Panc1 (cell line): ENCODE data around the gene SNU13. TPM values are rescaled to one million over a fixed set of nuclear protein-coding genes. Genes with fewer than 3 reads are reported as not detected.

Source experiments
- ATAC-seq: fragments of 200-7000 bp; cut with Tn5 transposase; 2 replicates; pipeline ENCODE4 v1.9.1; 2020; ENCODE audit warnings: mild to moderate bottlenecking, moderate library complexity
- BruUV-seq: library from RNA; stranded (reverse); fragments of 400-500 nt; replicated peaks from 2 replicates; lab custom pipeline; 2021; lab: Mats Ljungman, UMichigan
- CTCF ChIA-PET: fragments of 300-600 bp; sonication (Branson Sonifier 250); formaldehyde crosslinking; loops from one replicate; lab custom pipeline; 2022; ENCODE audit warnings: antibody characterized with exemption; lab: Charles Lee
- POLR2A ChIA-PET: fragments of 300-600 bp; sonication (Branson Sonifier 250); formaldehyde crosslinking; loops from one replicate; lab custom pipeline; 2022; ENCODE audit warnings: antibody characterized with exemption; lab: Charles Lee
- DNase-seq: peaks from one replicate; pipeline ENCODE4 v3.0.0-alpha.2; 2010; ENCODE audit warnings: low read depth, low spot score
- H3K27ac ChIP-seq: 2 replicates; pipeline ENCODE4 v1.5.1; 2011; ENCODE audit warnings: mild to moderate bottlenecking, low read length, inconsistent platforms
- H3K27me3 ChIP-seq: fragments of 200-500 bp; sonication (Bioruptor generic); 2 replicates; pipeline ENCODE4 v1.6.0; 2014; ENCODE audit warnings: low read length, inconsistent platforms; ENCODE audit not compliant: control insufficient read depth, insufficient read depth
- H3K36me3 ChIP-seq: fragments of 200-500 bp; sonication (Bioruptor generic); 2 replicates; pipeline ENCODE4 v1.5.1; 2014; ENCODE audit warnings: inconsistent platforms, mild to moderate bottlenecking, low read length, moderate library complexity; ENCODE audit not compliant: control insufficient read depth, insufficient read depth
- H3K4me1 ChIP-seq: 2 replicates; pipeline ENCODE4 v1.5.1; 2011; ENCODE audit warnings: inconsistent platforms, mild to moderate bottlenecking, low read length, moderate library complexity; ENCODE audit not compliant: control insufficient read depth, insufficient read depth
- H3K4me3 ChIP-seq, 2 experiments: 2 replicates each; pipeline ENCODE4 v1.5.1; 2011 to 2012; ENCODE audit warnings: low read depth in 2 of 2, low read length in 2 of 2, mild to moderate bottlenecking in 2 of 2, inconsistent platforms in 1 of 2, moderate library complexity in 1 of 2
- H3K9me3 ChIP-seq: fragments of 200-500 bp; sonication (Bioruptor generic); 2 replicates; pipeline ENCODE4 v1.5.1; 2014; ENCODE audit warnings: low read depth, mild to moderate bottlenecking, inconsistent platforms, low read length, moderate library complexity; ENCODE audit not compliant: control insufficient read depth, insufficient read depth
- CTCF ChIP-seq: fragments of 450-650 bp; IDR thresholded peaks from 2 replicates; pipeline ENCODE4 v1.5.1; 2017; ENCODE audit warnings: mild to moderate bottlenecking
- POLR2AphosphoS5 ChIP-seq: IDR thresholded peaks from 2 replicates; pipeline ENCODE4 v1.6.1; 2012; ENCODE audit warnings: mild to moderate bottlenecking, low read depth, low read length, moderate library complexity
- REST ChIP-seq, 2 experiments: IDR thresholded peaks; 2 replicates each; pipeline ENCODE4 v1.6.1; 2011 to 2012; ENCODE audit warnings: low read depth in 2 of 2, control low read depth in 1 of 2, low read length in 1 of 2, mild to moderate bottlenecking in 1 of 2, moderate library complexity in 1 of 2; ENCODE audit not compliant: insufficient read depth in 1 of 2
- SIN3A ChIP-seq: IDR thresholded peaks from 2 replicates; pipeline ENCODE4 v1.6.1; 2012; ENCODE audit warnings: low read depth, mild to moderate bottlenecking, low read length, moderate library complexity, borderline replicate concordance; ENCODE audit not compliant: insufficient read depth
- TCF7L2 ChIP-seq: IDR thresholded peaks from 2 replicates; pipeline ENCODE4 v1.6.1; 2011; ENCODE audit warnings: mild to moderate bottlenecking, low read depth, low read length, inconsistent platforms
- in situ Hi-C: cut with HindIII; loops from 2 replicates; pipeline ENCODE4 v1.10.0; 2016; ENCODE audit warnings: low sequenced_read_pairs, low pct_unique_long_range_greater_than_20kb
- intact Hi-C: fragments of 100-400 bp; cut with micrococcal nuclease; formaldehyde crosslinking; loops from one replicate; pipeline ENCODE4 v1.10.0; 2022; ENCODE audit not compliant: unreplicated experiment
- total RNA-seq: library from RNA; stranded (reverse); gene quantifications from one replicate; pipeline ENCODE4 v1.2.1, GENCODE V29; 2021; ENCODE audit not compliant: unreplicated experiment

Gene SNU13
- total RNA-seq, 1 experiment from 2014 or later, result 113 TPM

GRCh38 chr22:41695211-41695610, 6.5 kb upstream of the SNU13 start:
- TF ChIP-seq REST (IDR thresholded peaks at IDR 0.05; ENCODE audit: insufficient read depth in 1 of 2, low read depth in 2 of 2, low read length in 1 of 2), result no peak
- no peak for TF ChIP-seq SIN3A
- TF ChIP-seq POLR2AphosphoS5, result no peak
- TF ChIP-seq TCF7L2, result no peak
- TF ChIP-seq CTCF, result no peak
- Histone ChIP-seq H3K9me3 (no peaks in the 10 kb centered on the region), H3K36me3 (no peaks in the 10 kb centered on the region), H3K4me3 (no peak overlapping the region), H3K4me1 (no peaks in the 10 kb centered on the region), H3K27ac (no peak overlapping the region), H3K27me3 (no peaks in the 10 kb centered on the region)
- ChIA-PET POLR2A (no interaction called here), CTCF (no interaction called here)
- ATAC-seq, result no peak
- DNase-seq, result no peak
- TSS peak; percentile 83 for BruUV-seq
- intact Hi-C loops (loop anchor here (5.0 to 10.0 kb wide), 2 partner anchors 160 to 247 kb away; no protein-coding TSS in a partner anchor), in situ Hi-C loops (no loop called here)

GRCh38 chr22:41690476-41690875, 1.8 kb upstream of the SNU13 start:
- CTCF ChIA-PET, result no interaction called here
- POLR2A ChIA-PET, result no interaction called here

More at GRCh38 chr22:41690476-41690875, 1.8 kb upstream of the SNU13 start:
- no peaks in the 10 kb centered on the region for H3K9me3 ChIP-seq
- no peak for TF ChIP-seq POLR2AphosphoS5
- no peak for TF ChIP-seq CTCF
- no peak for TF ChIP-seq REST (IDR thresholded peaks at IDR 0.05; ENCODE audit: insufficient read depth in 1 of 2, low read depth in 2 of 2, low read length in 1 of 2)
- TF ChIP-seq TCF7L2, result no peak
- no peak for TF ChIP-seq SIN3A
- in situ Hi-C loops (no loop called here), intact Hi-C loops (loop anchor here (10.0 kb wide), 1 partner anchor 164 kb away; no protein-coding TSS in a partner anchor)
- no peak for DNase-seq
- no peak for ATAC-seq
- no peak overlapping the region for H3K27ac ChIP-seq
- H3K27me3 ChIP-seq, result no peaks in the 10 kb centered on the region
- H3K4me3 ChIP-seq, result no peak overlapping the region
- H3K4me1 ChIP-seq, result no peaks in the 10 kb centered on the region; the same call in 1 of the 2 replicates
- peaks cover 8% of the 10 kb centered on the region; the same call in 1 of the 2 replicates for H3K36me3 ChIP-seq
- no TSS peak for BruUV-seq
